OCI-LY1 (cell line): ENCODE results near the gene ZNF536.

Experiments used
- H2AFZ ChIP-seq: fragments of 200-600 bp; sonication (generic), shearing (Covaris generic); 2 replicates; pipeline ENCODE4 v1.6.0; 2014; ENCODE audit warnings: antibody characterized with exemption, mild to moderate bottlenecking, low read length
- H3F3A ChIP-seq: fragments of 200-600 bp; sonication (generic), shearing (Covaris generic); 2 replicates; pipeline ENCODE4 v1.6.0; 2014; ENCODE audit warnings: mild to moderate bottlenecking, antibody characterized with exemption, low read length, moderate library complexity; ENCODE audit not compliant: insufficient read depth
- H3K27ac ChIP-seq: fragments of 200-600 bp; sonication (generic); 2 replicates; pipeline ENCODE4 v1.5.1; 2014; ENCODE audit warnings: low read length, mixed run types, mild to moderate bottlenecking, low read depth; ENCODE audit not compliant: poor library complexity, severe bottlenecking
- H3K27me3 ChIP-seq: fragments of 200-600 bp; sonication (generic); 2 replicates; pipeline ENCODE4 v1.6.0; 2014; ENCODE audit warnings: antibody characterized with exemption, mild to moderate bottlenecking, low read length, moderate library complexity; ENCODE audit not compliant: insufficient read depth
- H3K36me3 ChIP-seq: fragments of 200-600 bp; sonication (generic); 2 replicates; pipeline ENCODE4 v1.6.1; 2014; ENCODE audit warnings: mild to moderate bottlenecking, antibody characterized with exemption, low read length, moderate library complexity, mixed read lengths; ENCODE audit not compliant: insufficient read depth
- H3K4me1 ChIP-seq: fragments of 200-600 bp; sonication (generic); 2 replicates; pipeline ENCODE4 v1.5.1; 2014; ENCODE audit warnings: mild to moderate bottlenecking, low read length, moderate library complexity; ENCODE audit not compliant: insufficient read depth, severe bottlenecking
- H3K4me2 ChIP-seq: fragments of 200-600 bp; sonication (generic), shearing (Covaris generic); 2 replicates; pipeline ENCODE4 v1.6.1; 2014; ENCODE audit warnings: low read length
- H3K4me3 ChIP-seq: fragments of 200-600 bp; sonication (generic); 2 replicates; pipeline ENCODE4 v1.5.1; 2014; ENCODE audit warnings: low read length, low read depth, mild to moderate bottlenecking, mixed read lengths; ENCODE audit not compliant: poor library complexity, severe bottlenecking
- H3K79me2 ChIP-seq: fragments of 200-600 bp; shearing (Covaris generic); 2 replicates; pipeline ENCODE4 v1.6.1; 2016; ENCODE audit warnings: mixed run types, low read length, mixed read lengths; ENCODE audit not compliant: insufficient read depth
- H3K9ac ChIP-seq: fragments of 200-600 bp; sonication (generic), shearing (Covaris generic); 2 replicates; pipeline ENCODE4 v1.6.1; 2014; ENCODE audit warnings: mild to moderate bottlenecking, low read length, mixed read lengths
- H3K9me2 ChIP-seq: fragments of 200-600 bp; sonication (generic), shearing (Covaris generic); 2 replicates; pipeline ENCODE4 v1.6.1; 2014; ENCODE audit warnings: low read depth, mild to moderate bottlenecking, low read length, mixed read lengths
- H3K9me3 ChIP-seq: fragments of 200-600 bp; shearing (Covaris generic); 2 replicates; pipeline ENCODE4 v1.6.1; 2014; ENCODE audit warnings: low read length, mixed read lengths
- H4K20me1 ChIP-seq: fragments of 200-600 bp; sonication (generic), shearing (Covaris generic); 2 replicates; pipeline ENCODE4 v1.6.0; 2016; ENCODE audit warnings: mild to moderate bottlenecking, low read length; ENCODE audit not compliant: insufficient read depth
- EZH2 ChIP-seq: fragments of 200-600 bp; sonication (generic), shearing (Covaris generic); IDR thresholded peaks from 2 replicates; pipeline ENCODE4 v1.8.0; 2017; ENCODE audit warnings: borderline replicate concordance, mixed run types, mild to moderate bottlenecking, antibody characterized with exemption, low read length, moderate library complexity, mixed read lengths
- TF ChIP-seq, protein P1 (sequence below): fragments of 200-600 bp; sonication (generic), shearing (Covaris generic); IDR thresholded peaks from 2 replicates; pipeline ENCODE4 v1.5.1; 2017; ENCODE audit warnings: mild to moderate bottlenecking, antibody characterized with exemption, low read length, moderate library complexity, mixed read lengths

ZNF536 gene

DNA sequence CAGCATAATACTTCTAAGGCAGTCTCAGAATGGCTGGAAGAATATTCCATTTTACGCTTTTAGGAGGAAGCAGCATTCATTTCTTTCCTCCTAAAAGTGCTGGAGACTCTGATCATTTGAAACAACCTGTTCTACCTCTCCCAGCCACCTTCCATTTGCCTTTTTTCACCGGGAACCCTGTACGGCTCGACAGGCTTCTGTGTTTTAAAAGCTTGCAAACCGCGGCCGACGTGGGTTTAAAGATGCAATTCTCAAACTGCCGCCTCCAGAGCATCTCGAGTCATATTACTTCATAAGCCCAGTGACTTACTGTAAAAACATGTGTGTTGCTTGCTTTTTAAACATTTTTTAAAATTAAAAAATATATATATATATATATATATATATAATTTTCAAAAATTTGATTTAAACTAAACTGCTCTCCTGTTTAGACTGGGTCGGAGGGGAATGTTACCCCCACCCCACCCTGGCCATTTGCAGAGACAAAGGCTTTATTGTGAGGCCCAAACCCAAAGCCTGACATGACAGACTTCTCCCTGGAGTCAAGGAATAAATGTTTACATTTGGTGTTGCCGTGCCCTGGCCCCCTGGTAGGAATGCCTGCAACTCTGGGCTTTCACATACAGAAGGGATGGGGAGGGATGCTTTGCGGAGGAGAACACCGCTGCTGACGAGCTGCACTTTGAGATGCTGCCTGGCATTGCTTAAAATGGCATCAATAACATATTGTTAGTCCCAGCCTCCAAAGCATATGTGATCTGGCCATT is 30.4 kb downstream of the ZNF536 start:
- Histone ChIP-seq H2AFZ (no peak overlapping the region), H3F3A (no peaks in the 10 kb centered on the region), H3K36me3 (no peaks in the 10 kb centered on the region), H3K27ac (no peak overlapping the region), H3K9me3 (no peaks in the 10 kb centered on the region), H3K9ac (no peak overlapping the region), H3K27me3 (no peaks in the 10 kb centered on the region), H3K4me1 (no peaks in the 10 kb centered on the region), H3K4me3 (no peak overlapping the region), H4K20me1 (no peaks in the 10 kb centered on the region), H3K9me2 (no peaks in the 10 kb centered on the region), H3K4me2 (no peak overlapping the region), H3K79me2 (no peaks in the 10 kb centered on the region)
- no peak for TF ChIP-seq EZH2
- TF ChIP-seq, protein P1, sequence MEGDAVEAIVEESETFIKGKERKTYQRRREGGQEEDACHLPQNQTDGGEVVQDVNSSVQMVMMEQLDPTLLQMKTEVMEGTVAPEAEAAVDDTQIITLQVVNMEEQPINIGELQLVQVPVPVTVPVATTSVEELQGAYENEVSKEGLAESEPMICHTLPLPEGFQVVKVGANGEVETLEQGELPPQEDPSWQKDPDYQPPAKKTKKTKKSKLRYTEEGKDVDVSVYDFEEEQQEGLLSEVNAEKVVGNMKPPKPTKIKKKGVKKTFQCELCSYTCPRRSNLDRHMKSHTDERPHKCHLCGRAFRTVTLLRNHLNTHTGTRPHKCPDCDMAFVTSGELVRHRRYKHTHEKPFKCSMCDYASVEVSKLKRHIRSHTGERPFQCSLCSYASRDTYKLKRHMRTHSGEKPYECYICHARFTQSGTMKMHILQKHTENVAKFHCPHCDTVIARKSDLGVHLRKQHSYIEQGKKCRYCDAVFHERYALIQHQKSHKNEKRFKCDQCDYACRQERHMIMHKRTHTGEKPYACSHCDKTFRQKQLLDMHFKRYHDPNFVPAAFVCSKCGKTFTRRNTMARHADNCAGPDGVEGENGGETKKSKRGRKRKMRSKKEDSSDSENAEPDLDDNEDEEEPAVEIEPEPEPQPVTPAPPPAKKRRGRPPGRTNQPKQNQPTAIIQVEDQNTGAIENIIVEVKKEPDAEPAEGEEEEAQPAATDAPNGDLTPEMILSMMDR = no peak

DNA sequence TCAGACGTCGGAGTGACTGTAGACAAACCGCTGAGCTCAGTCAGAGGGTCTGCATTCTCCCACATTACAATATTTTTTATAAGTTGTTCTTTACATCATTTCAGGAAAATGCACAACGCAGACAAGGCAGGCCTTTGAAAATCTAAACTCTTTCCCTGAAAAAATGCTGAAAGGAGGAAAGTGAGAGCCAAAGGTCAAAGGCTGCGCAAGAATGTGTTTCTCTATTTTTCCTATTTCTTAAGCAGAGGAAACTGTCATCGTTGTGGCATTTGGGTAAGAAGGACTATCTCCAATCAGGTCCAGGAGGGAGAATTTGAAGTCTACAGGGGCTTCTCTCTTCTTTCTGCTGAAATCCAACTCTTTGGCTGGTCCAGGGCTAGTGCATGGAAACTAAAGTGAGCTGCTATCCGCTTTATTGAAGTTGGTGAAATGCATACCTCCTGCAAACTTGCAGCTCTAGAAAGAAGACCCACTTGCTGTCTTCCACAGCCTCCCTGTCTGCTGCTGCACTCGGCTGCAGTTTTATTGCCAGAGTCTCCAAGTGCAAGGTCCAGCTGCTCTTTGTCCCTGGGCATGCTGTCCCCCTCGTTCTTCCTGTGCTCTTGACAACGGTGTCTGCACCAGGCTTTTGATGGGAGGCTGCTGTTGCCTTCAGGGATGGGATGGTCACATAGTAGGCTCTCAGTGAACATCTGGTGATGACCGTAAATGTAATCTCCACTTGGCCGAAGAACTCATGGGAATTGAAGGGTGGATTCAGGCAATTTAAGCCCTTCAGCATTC is 31.2 kb downstream of the ZNF536 start:
- no peaks in the 10 kb centered on the region for H3F3A ChIP-seq
- no peaks in the 10 kb centered on the region for H3K27me3 ChIP-seq
- TF ChIP-seq EZH2 = no peak
- TF ChIP-seq, protein P1 = no peak
- H3K4me1 ChIP-seq = no peaks in the 10 kb centered on the region
- H3K4me2 ChIP-seq = no peak overlapping the region
- H3K4me3 ChIP-seq = no peak overlapping the region
- H3K9me2 ChIP-seq = no peaks in the 10 kb centered on the region
- H3K79me2 ChIP-seq = no peaks in the 10 kb centered on the region
- no peaks in the 10 kb centered on the region for H3K36me3 ChIP-seq
- no peak overlapping the region for H2AFZ ChIP-seq
- no peaks in the 10 kb centered on the region for H4K20me1 ChIP-seq
- H3K9me3 ChIP-seq = no peaks in the 10 kb centered on the region
- H3K9ac ChIP-seq = no peak overlapping the region
- H3K27ac ChIP-seq = no peak overlapping the region

DNA sequence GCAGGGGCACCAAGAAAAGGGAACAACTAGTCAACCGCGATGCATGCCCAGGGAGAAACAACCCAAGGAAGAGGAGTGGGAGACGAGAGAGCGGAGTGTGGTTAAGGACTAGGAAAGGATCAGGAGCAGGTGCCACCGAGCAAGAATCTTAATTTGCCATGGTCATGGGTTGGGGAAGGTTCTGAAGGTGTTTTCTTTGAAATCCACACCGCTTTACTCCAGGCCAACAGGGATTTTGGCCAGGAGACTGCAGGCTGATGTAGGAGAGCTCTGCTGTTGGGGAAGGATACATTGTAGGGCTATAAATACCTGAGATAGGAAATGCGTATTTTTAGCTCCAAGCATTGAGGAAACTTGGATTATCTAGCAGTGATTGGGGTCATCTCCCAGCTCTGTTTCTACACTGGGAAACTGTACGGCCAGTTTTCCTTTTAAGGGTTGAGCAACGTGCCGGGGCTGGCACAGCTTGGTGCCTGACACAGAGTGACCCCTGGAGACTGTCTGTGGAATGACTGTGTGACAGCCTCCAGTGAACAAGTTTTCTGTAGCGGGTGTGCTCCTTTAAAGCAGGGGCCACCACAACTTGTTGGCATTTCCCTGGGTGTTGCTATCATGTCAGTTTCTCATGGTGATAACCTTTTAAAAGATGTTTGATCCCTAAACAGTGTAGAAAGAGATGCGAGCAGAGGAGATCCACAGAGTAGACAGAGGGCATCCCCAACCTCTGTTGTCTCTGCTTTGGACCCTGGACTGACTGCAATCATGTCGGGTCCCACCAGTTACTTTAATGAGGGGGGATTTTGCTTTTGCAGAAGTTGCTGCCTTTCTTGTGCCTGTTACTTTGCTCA is 34.3 kb downstream of the ZNF536 start:
- Histone ChIP-seq H3K4me3 (no peak overlapping the region), H2AFZ (no peak overlapping the region), H3K27ac (no peak overlapping the region), H3K4me2 (no peak overlapping the region), H4K20me1 (no peaks in the 10 kb centered on the region), H3K9ac (no peak overlapping the region), H3K36me3 (no peaks in the 10 kb centered on the region), H3K27me3 (no peaks in the 10 kb centered on the region), H3K9me3 (no peaks in the 10 kb centered on the region), H3K79me2 (no peaks in the 10 kb centered on the region), H3F3A (no peaks in the 10 kb centered on the region), H3K9me2 (no peaks in the 10 kb centered on the region), H3K4me1 (no peaks in the 10 kb centered on the region)
- TF ChIP-seq, protein P1 = peak; percentile 49
- TF ChIP-seq EZH2 = no peak
